GM19455 (cell line): ENCODE data around the gene DMD.

Experiments
- ATAC-seq: cut with Tn5 transposase; IDR thresholded peaks from one replicate; pipeline ENCODE4 v1.9.1; 2021; ENCODE audit not compliant: unreplicated experiment

The DMD gene

GRCh38 chrX:31319586-31319985 lies 1891.8 kb downstream of the DMD start:
- no peak for ATAC-seq

DNA sequence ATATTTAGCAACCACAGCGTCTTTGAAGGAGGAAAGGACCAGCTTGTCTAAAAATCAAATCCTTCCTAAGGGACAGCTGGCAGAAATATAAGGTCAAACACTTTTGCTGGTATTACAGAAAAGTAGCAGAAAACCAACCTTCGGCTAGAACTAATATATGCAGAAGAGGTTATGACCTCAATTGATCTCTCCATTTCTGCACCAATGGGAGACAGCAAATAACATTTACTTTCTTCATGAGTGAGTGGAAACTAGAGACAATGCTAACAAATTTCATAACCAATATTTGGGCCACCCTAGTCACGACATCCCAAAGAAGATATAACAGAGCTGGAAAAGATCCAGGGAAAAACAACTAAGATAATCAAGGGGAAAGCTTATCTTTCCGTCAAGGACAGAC lies 1892.5 kb downstream of the DMD start:
- ATAC-seq: no peak

GRCh38 chrX:31316340-31316991 lies 1894.9 kb downstream of the DMD start:
- ATAC-seq: no peak

DNA sequence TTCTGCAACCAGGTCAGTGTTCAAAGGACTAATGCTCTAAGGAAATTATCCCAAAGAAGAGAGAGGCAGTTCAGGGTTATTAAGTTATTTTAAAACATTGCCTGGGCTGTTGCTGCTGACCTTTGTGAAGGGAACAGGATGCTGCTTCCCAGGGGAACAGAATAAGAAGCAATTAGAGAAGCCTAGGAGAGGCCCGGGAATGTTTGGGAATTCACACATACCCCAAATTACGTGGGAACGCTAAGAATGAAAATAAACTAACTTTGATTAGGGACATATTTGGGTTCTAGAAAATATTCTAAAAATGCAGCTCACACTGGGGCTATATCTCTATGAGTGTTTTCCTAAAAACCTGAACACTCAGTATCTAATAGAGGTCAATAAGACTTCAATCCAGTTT lies 1896.4 kb downstream of the DMD start:
- no peak for ATAC-seq

- ATAC-seq: no peak
Observed at GRCh38 chrX:31307952-31308351, 1903.4 kb downstream of the DMD start.

DNA sequence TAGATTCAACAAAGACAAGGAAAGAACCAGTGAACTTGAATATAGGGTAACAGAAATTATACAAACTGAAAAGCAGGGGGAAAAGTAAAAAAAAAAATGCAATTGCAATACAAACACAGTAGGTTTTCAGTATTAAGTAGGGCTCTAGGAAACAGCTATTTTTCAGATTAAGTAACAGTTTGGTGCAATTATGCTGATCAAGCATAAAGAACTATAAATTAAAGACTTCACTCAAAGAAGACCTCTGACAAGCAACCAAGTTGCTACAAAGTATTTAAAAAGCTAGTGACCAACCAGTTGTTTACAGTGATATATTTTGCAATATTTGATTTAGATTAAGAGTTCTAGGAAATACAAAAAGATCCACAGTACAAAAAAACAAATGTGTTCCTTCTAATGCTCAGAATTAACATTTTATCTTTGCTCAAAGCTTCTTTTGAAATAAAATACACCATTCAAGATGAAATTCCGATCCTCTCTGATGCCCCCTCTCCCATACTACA lies 1908.7 kb downstream of the DMD start:
- no peak for ATAC-seq

GRCh38 chrX:31301941-31302340 lies 1909.4 kb downstream of the DMD start:
- no peak for ATAC-seq

GRCh38 chrX:31301203-31301602 lies 1910.1 kb downstream of the DMD start:
- ATAC-seq: no peak

- ATAC-seq: no peak
Observed at GRCh38 chrX:31298916-31299315, 1912.4 kb downstream of the DMD start.

DNA sequence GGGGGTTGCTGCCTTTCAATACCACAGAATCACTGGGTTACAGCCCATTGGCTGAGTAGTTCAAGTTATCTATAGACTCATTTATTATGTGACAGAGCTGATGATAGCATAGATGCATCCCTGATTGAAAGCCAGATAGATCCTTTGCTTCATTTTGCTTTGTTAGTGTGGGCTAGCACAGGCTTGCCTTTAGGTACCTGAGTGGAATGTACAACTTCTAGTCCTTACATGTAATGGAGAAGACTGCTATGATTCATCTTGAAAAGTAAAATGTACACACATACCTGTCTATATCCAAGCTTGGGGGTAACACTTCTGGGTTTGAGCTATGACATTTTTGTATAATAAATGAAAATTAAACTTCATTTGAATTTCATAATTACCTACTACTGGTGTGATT lies 1913.5 kb downstream of the DMD start:
- ATAC-seq: no peak

GRCh38 chrX:31294475-31294874 lies 1916.9 kb downstream of the DMD start:
- no peak for ATAC-seq

GRCh38 chrX:31293409-31293808 lies 1917.9 kb downstream of the DMD start:
- ATAC-seq: no peak

DNA sequence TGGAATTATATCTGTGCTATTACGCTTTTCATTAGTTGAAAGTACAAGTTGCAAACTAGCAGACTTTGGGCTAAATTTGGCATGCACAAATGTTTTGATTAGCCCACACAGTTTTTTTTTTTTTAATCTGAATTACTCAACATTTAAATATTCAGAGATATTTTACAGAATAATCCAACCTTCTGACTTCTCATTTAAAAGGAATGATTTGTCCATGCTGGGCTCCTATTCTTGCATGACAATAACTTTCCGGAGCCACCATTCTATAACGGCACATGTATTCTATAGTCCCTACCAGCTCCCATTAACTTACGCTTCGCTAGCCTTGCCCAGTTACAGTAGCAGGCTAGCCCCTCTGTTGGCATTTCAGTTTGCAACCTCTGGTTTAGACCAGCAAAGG lies 1920.2 kb downstream of the DMD start:
- no peak for ATAC-seq

DNA sequence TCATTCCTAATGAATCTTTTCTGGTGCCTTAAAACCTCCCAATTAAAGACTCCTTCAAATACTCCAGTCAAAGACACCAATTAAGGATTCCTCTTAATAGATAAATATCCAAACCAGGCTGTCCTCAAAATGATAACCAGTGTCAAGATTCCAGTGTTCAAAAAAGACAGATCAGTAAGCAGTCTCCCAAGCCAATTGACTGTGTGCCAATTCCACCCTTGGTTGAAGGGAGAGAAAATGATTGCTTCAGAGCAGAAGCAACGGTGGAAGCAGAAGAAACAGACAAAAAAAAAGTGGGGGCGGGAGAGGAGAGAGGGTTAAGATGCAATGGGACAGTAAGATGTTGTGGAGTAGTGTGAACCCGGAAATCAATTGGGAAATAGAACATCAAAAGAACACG lies 1923.5 kb downstream of the DMD start:
- ATAC-seq: no peak

DNA sequence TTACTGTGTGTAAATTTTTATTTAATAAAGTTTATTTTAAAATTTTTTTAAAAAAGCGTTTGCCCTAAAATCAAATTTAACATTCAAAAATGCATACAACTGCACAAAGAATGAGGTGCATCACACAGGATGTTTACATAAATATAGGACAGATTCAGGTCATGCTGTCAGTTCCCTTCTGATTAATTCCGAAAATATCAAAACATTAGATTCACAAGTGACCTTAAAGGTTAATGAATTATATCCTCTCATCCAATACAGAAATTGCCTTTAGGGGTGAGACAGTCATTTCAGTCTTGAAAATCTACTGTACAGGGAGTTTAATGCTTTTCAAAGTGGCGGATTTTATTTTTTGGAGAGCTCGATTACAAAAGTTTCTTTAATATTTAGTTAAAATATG lies 1930.8 kb downstream of the DMD start:
- ATAC-seq: no peak

- no peak for ATAC-seq
Observed at GRCh38 chrX:31279359-31279758, 1932.0 kb downstream of the DMD start.

GRCh38 chrX:31272472-31272775 lies 1938.9 kb downstream of the DMD start:
- ATAC-seq: no peak

GRCh38 chrX:31271615-31272471 lies 1939.5 kb downstream of the DMD start:
- no peak for ATAC-seq

DNA sequence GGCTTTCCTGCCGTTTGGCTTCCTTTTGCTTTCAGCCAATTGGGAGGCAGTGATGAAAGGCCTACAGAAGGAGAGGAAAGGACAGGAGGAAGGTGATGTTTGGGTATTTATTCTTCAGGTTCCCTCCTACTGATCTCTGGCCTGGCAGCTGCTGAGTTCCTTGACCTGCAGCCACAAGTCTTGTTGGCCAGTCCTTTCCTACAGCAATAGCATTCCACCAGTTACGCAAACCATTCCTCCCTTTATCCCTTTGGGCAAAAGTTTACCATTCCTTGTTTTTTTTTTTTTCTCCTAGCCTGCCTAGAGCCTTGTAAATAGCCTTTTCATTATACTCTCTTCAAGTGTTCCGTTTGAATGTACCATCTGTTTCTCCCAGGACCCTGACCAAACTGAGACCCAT lies 1941.4 kb downstream of the DMD start:
- no peak for ATAC-seq

GRCh38 chrX:31268359-31268758 lies 1943.0 kb downstream of the DMD start:
- ATAC-seq: no peak

DNA sequence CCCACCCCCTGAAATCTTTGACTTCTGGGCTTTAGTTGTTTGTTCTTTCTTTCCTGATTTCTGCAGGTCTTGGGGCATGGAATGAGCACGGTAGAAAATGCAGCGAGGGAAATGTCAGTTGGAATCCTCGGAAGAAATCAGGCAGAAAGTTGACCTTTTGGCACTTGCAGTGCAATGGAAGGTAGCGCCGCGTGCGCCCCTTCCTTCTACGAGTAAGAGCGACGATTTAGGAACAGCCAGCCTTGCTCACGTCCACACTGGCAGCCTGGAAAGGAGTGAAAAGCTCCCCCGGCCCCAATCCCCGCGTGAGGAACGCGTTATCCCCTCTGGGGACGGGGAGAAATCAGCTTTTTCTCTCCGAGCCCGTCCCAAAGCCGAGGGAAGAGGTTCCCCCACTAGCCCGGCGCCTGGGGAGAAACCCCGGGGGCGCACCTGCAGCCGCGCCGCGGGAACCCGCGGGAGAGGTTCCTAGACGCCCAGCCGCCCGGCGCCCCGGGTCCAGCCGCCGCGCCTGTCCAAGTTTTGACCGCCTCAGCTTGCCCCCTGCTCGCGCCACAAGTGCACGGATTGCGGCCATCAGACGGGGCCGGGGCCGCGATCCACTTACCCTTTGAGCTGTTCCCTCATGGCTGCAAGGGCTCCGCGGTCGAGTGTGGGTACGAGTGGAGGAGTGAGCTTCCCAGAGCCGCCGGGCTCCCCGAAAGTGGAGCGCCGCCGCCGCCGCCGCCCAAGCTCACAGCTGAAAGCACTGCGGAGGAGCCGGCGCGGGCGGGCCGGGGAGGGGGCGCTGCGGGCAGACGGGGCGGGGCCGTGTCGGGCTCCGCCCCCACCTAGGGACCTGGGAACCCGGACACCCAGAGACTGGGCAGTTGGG lies 1944.9 kb downstream of the DMD start:
- peak; percentile 96 for ATAC-seq

DNA sequence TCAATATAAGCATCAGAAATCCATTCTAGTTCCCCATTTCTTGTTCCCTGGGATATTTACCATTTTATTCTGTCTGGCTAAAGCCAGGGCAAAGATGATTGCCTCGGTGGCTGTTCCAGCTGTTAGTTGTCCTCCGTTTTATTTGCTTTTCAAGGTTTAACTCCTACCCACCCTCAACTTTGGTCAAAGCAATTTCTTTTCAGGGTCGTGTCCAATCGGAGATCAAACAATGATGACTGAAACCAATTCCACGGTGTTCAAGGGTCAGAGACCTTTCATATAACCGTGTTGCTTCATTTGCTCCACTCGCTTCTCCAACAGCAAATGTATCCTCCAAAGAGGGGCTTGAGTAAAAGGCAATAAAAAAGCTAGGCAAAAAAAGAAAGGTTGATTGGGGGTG lies 1946.0 kb downstream of the DMD start:
- ATAC-seq: no peak
